HepG2 (cell line): ENCODE measurements around the gene ELAVL3. TPM values are rescaled to one million over a fixed set of nuclear protein-coding genes. Genes with fewer than 3 reads are reported as not detected.

ENCODE experiments used
- BCL6 ChIP-seq: IDR thresholded peaks from 2 replicates; pipeline ENCODE4 v1.6.1; 2016; ENCODE audit warnings: missing genetic modification reagents, missing compliant biosample characterization
- CBX1 ChIP-seq: IDR thresholded peaks from one replicate; pipeline ENCODE4 v1.6.1; 2016; ENCODE audit warnings: antibody characterized with exemption, low read depth
- HNRNPLL ChIP-seq: fragments of 200-400 bp; formaldehyde crosslinking; IDR thresholded peaks from 2 replicates; pipeline ENCODE4 v1.6.1; 2017; ENCODE audit warnings: mild to moderate bottlenecking, low read depth, low read length; ENCODE audit not compliant: poor library complexity, severe bottlenecking
- PAXIP1 ChIP-seq: sonication (generic); formaldehyde crosslinking; conservative IDR thresholded peaks from 2 replicates; pipeline ENCODE4 v1.4.0; 2020; ENCODE audit warnings: mild to moderate bottlenecking, missing genetic modification reagents, moderate library complexity
- PHF8 ChIP-seq: sonication (generic); formaldehyde crosslinking; IDR thresholded peaks from 2 replicates; pipeline ENCODE4 v1.5.0; 2020; ENCODE audit warnings: missing genetic modification reagents
- POLR2G ChIP-seq: fragments of 200-400 bp; formaldehyde crosslinking; IDR thresholded peaks from 2 replicates; pipeline ENCODE4 v1.6.1; 2018; ENCODE audit warnings: mild to moderate bottlenecking, low read depth, low read length, moderate library complexity
- RBM22 ChIP-seq: fragments of 200-400 bp; formaldehyde crosslinking; optimal IDR thresholded peaks from 2 replicates; pipeline ENCODE3; 2017; ENCODE audit warnings: mild to moderate bottlenecking, low read length, moderate library complexity
- ZNF121 ChIP-seq: sonication (generic); formaldehyde crosslinking; IDR thresholded peaks from 2 replicates; pipeline ENCODE4 v1.5.0; 2020; ENCODE audit warnings: mild to moderate bottlenecking, missing genetic modification reagents
- ZNF274 ChIP-seq: sonication (generic); formaldehyde crosslinking; IDR thresholded peaks from 2 replicates; pipeline ENCODE4 v1.5.1; 2020; ENCODE audit warnings: mild to moderate bottlenecking, missing genetic modification reagents
- ZNF577 ChIP-seq: sonication (generic); formaldehyde crosslinking; IDR thresholded peaks from 2 replicates; pipeline ENCODE4 v1.4.0; 2020; ENCODE audit warnings: mild to moderate bottlenecking, low read depth, missing genetic modification reagents, borderline replicate concordance
- ZNF605 ChIP-seq: sonication (generic); formaldehyde crosslinking; IDR thresholded peaks from 2 replicates; pipeline ENCODE4 v1.8.0; 2022; ENCODE audit warnings: mild to moderate bottlenecking, missing genetic modification reagents
- ZNF660 ChIP-seq: sonication (generic); formaldehyde crosslinking; IDR thresholded peaks from 2 replicates; pipeline ENCODE4 v1.5.1; 2020; ENCODE audit warnings: mild to moderate bottlenecking, low read depth, missing genetic modification reagents, borderline replicate concordance
- polyA plus RNA-seq, 8 experiments: library from polyadenylated mRNA; depleted of rRNA in 3 of 8; stranded (reverse) in 7 of 8; unstranded in 1 of 8; fragments of >200 nt; fragmentation: Illumina TruSeq in 4 of 8; extraction: Trizol in 4 of 8; gene quantifications; 2 replicates each; pipeline versions ENCODE4 v1.2.1 to v1.2.3, GENCODE V29; 2011 to 2016; ENCODE audit warnings: low read depth in 4 of 8, missing spikeins in 1 of 8, mixed read lengths in 1 of 8; ENCODE audit not compliant: insufficient read depth in 1 of 8
- total RNA-seq, 5 experiments: library from RNA; depleted of rRNA; stranded (reverse); fragments of >200 nt; fragmentation: Illumina TruSeq; extraction: Trizol; gene quantifications; 2 replicates each; pipeline ENCODE4 v1.2.3, GENCODE V29; 2016; ENCODE audit warnings: low read depth in 1 of 5
- TF ChIP-seq, protein P1 (sequence below): sonication (generic); formaldehyde crosslinking; IDR thresholded peaks from 2 replicates; pipeline ENCODE4 v1.4.0; 2020; ENCODE audit warnings: mild to moderate bottlenecking, missing genetic modification reagents, borderline replicate concordance
- TF ChIP-seq, protein P2 (sequence below): sonication (generic); formaldehyde crosslinking; IDR thresholded peaks from 2 replicates; pipeline ENCODE4 v1.4.0; 2020; ENCODE audit warnings: mild to moderate bottlenecking, missing genetic modification reagents
- TF ChIP-seq, protein P3 (sequence below): IDR thresholded peaks from 2 replicates; pipeline ENCODE4 v1.6.1; 2016; ENCODE audit warnings: mild to moderate bottlenecking

The ELAVL3 gene
- total and polyA plus RNA-seq, 2 of the 13 experiments (the other 11 are each of a cell fraction or from before 2014, with no cell fraction given), result 0.03 TPM; not detected in 1

GRCh38 chr19:11418549-11419506, 62.0 kb downstream of the ELAVL3 start, which contains the start of gene RGL3 (continued):
- TF ChIP-seq PAXIP1 (CRISPR knock-in tag), result peak; percentile 25; the same call in 1 of the 2 replicates
- TF ChIP-seq ZNF121 (CRISPR knock-in tag), result peak; percentile 52; the same call in 1 of the 2 replicates
- peak; percentile 38; the same call in 1 of the 2 replicates for TF ChIP-seq POLR2G
- TF ChIP-seq ZNF605 (CRISPR knock-in tag), result 0 out of 2 replicates have a peak, but pooled peaks have one; percentile 25
- peak; percentile 44; the same call in 1 of the 2 replicates for TF ChIP-seq ZNF274 (CRISPR knock-in tag)
- TF ChIP-seq, protein P1, sequence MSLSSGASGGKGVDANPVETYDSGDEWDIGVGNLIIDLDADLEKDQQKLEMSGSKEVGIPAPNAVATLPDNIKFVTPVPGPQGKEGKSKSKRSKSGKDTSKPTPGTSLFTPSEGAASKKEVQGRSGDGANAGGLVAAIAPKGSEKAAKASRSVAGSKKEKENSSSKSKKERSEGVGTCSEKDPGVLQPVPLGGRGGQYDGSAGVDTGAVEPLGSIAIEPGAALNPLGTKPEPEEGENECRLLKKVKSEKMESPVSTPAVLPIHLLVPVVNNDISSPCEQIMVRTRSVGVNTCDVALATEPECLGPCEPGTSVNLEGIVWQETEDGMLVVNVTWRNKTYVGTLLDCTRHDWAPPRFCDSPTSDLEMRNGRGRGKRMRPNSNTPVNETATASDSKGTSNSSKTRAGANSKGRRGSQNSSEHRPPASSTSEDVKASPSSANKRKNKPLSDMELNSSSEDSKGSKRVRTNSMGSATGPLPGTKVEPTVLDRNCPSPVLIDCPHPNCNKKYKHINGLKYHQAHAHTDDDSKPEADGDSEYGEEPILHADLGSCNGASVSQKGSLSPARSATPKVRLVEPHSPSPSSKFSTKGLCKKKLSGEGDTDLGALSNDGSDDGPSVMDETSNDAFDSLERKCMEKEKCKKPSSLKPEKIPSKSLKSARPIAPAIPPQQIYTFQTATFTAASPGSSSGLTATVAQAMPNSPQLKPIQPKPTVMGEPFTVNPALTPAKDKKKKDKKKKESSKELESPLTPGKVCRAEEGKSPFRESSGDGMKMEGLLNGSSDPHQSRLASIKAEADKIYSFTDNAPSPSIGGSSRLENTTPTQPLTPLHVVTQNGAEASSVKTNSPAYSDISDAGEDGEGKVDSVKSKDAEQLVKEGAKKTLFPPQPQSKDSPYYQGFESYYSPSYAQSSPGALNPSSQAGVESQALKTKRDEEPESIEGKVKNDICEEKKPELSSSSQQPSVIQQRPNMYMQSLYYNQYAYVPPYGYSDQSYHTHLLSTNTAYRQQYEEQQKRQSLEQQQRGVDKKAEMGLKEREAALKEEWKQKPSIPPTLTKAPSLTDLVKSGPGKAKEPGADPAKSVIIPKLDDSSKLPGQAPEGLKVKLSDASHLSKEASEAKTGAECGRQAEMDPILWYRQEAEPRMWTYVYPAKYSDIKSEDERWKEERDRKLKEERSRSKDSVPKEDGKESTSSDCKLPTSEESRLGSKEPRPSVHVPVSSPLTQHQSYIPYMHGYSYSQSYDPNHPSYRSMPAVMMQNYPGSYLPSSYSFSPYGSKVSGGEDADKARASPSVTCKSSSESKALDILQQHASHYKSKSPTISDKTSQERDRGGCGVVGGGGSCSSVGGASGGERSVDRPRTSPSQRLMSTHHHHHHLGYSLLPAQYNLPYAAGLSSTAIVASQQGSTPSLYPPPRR, result 0 out of 2 replicates have a peak, but pooled peaks have one; percentile 36
- peak; percentile 38 for TF ChIP-seq PHF8 (CRISPR knock-in tag)
- TF ChIP-seq CBX1, result no peak
- peak; percentile 99 for TF ChIP-seq HNRNPLL
- TF ChIP-seq ZNF577 (CRISPR knock-in tag), result no peak
- TF ChIP-seq BCL6, result 0 out of 2 replicates have a peak, but pooled peaks have one; percentile 3
- TF ChIP-seq RBM22, result no peak
- no peak for TF ChIP-seq ZNF660 (CRISPR knock-in tag)
- TF ChIP-seq, protein P2, sequence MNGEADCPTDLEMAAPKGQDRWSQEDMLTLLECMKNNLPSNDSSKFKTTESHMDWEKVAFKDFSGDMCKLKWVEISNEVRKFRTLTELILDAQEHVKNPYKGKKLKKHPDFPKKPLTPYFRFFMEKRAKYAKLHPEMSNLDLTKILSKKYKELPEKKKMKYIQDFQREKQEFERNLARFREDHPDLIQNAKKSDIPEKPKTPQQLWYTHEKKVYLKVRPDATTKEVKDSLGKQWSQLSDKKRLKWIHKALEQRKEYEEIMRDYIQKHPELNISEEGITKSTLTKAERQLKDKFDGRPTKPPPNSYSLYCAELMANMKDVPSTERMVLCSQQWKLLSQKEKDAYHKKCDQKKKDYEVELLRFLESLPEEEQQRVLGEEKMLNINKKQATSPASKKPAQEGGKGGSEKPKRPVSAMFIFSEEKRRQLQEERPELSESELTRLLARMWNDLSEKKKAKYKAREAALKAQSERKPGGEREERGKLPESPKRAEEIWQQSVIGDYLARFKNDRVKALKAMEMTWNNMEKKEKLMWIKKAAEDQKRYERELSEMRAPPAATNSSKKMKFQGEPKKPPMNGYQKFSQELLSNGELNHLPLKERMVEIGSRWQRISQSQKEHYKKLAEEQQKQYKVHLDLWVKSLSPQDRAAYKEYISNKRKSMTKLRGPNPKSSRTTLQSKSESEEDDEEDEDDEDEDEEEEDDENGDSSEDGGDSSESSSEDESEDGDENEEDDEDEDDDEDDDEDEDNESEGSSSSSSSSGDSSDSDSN (CRISPR knock-in tag), result peak; percentile 81
- TF ChIP-seq, protein P3, sequence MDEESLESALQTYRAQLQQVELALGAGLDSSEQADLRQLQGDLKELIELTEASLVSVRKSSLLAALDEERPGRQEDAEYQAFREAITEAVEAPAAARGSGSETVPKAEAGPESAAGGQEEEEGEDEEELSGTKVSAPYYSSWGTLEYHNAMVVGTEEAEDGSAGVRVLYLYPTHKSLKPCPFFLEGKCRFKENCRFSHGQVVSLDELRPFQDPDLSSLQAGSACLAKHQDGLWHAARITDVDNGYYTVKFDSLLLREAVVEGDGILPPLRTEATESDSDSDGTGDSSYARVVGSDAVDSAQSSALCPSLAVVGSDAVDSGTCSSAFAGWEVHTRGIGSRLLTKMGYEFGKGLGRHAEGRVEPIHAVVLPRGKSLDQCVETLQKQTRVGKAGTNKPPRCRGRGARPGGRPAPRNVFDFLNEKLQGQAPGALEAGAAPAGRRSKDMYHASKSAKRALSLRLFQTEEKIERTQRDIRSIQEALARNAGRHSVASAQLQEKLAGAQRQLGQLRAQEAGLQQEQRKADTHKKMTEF (CRISPR knock-in tag), result peak; percentile 43; the same call in 1 of the 2 replicates
